LNCaP clone FGC (cell line): ENCODE results near the gene TACC3.
A peak's percentile ranks its signal among the peaks of the same experiment; 100 is the strongest.

ENCODE experiments used
- DNase-seq: peaks from one replicate; pipeline ENCODE4 v3.0.0-alpha.2; 2011; ENCODE audit warnings: low read depth
- H3K4me3 ChIP-seq: 2 replicates; pipeline ENCODE4 v1.5.1; 2011; ENCODE audit warnings: mild to moderate bottlenecking, low read depth, low read length, control low read depth
- TF ChIP-seq, protein P1 (sequence below): IDR thresholded peaks from 2 replicates; pipeline ENCODE4 v1.5.1; 2012; ENCODE audit warnings: mild to moderate bottlenecking; ENCODE audit not compliant: control insufficient read depth, insufficient read depth; ENCODE audit errors: extremely low read depth

The TACC3 gene

GRCh38 chr4:1747603-1747967, 26.3 kb downstream of the TACC3 start:
- no peak for DNase-seq
- H3K4me3 ChIP-seq, result no peak overlapping the region
- TF ChIP-seq, protein P1, sequence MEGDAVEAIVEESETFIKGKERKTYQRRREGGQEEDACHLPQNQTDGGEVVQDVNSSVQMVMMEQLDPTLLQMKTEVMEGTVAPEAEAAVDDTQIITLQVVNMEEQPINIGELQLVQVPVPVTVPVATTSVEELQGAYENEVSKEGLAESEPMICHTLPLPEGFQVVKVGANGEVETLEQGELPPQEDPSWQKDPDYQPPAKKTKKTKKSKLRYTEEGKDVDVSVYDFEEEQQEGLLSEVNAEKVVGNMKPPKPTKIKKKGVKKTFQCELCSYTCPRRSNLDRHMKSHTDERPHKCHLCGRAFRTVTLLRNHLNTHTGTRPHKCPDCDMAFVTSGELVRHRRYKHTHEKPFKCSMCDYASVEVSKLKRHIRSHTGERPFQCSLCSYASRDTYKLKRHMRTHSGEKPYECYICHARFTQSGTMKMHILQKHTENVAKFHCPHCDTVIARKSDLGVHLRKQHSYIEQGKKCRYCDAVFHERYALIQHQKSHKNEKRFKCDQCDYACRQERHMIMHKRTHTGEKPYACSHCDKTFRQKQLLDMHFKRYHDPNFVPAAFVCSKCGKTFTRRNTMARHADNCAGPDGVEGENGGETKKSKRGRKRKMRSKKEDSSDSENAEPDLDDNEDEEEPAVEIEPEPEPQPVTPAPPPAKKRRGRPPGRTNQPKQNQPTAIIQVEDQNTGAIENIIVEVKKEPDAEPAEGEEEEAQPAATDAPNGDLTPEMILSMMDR, result no peak

- no peak for DNase-seq
- TF ChIP-seq, protein P1, result peak; percentile 70
- H3K4me3 ChIP-seq, result no peak overlapping the region
Observed at GRCh38 chr4:1748465-1748995, 27.2 kb downstream of the TACC3 start.

GRCh38 chr4:1749370-1749769, 28.0 kb downstream of the TACC3 start:
- no peak overlapping the region for H3K4me3 ChIP-seq
- TF ChIP-seq, protein P1, result no peak
- no peak for DNase-seq

- TF ChIP-seq, protein P1, result no peak
- no peak overlapping the region for H3K4me3 ChIP-seq
- no peak for DNase-seq
Observed at GRCh38 chr4:1749826-1750225, 28.5 kb downstream of the TACC3 start.

DNA sequence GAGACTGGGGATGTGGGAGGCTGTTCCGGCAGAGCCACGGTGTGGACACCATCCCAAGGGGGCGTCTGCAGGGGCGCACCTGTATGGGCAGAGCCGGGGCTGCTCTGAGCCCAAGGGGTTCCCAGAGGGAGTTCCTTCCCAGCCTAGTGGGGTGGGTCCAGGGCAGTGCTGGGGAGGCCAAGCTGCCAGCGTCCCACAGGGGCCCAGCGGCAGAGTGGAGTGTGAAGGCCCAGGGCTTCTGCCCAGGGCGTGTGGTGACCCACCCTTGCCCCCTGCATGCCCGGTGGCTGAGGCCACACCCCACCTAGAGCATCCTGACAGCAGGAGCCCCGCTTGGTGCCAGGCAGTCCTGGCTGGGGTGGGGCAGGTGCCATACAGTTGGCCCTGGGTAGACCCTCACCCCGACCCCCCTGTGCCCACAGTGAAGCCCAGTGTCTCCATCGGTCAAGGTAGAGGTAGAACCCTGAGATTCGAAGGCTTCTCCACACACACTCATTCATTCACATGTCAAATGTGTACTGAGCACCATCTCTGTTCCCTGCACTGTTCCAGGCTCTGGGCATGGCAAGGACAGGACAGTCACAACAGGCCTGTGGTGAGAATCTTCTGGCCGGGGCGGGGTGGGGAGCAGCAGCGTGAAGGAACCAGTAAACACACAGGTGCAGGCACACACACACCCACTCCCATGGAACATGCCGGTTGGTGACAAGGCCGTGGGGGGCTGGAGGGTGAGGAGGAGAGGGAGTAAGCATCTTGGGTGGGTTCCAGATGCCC, 29.2 kb downstream of the TACC3 start:
- DNase-seq, result no peak
- TF ChIP-seq, protein P1, result no peak
- H3K4me3 ChIP-seq, result no peak overlapping the region

DNA sequence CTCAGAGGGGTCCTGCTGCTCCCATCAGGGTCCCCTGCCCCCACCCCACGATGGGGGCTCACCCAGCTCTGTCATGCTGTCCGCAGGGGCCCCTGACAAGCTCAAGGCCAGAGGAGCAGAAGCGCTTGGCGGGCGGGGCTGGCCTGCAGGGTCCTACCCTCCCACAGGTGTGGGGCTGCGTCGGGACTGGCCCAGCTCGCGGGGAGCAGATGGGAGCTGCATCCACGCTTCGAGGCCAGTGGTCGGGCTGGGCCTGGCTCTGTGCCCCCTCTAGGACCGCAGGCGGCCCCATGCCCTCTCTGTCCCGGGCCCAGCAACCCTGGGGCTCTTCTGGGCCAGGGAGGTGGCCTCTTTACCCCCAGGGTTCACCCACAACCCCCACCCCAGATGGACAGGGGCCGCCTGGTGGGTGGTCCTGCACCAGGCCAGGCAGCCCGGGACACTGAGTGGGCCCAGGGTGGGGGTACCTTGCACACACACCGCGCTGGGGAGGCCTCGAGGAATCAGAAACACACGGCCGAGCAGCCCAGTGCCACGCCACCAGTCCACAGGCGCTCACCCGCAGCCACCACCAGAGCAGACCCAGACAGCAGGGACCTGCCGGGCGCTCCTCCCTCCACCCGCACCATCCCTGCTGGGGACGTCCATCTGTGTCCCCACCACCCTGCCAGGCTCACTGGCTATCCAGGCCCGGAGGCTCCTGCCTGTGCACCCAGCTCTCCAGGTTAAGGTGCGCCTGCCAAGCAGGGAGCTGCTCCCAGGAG, 30.0 kb downstream of the TACC3 start:
- no peak overlapping the region for H3K4me3 ChIP-seq
- DNase-seq, result no peak
- TF ChIP-seq, protein P1, result no peak
